HFFc6 (cell line): ENCODE data around the gene VPS52. TPM values are rescaled to one million over a fixed set of nuclear protein-coding genes. Genes with fewer than 3 reads are reported as not detected.

Source experiments
- DNase-seq: peaks from one replicate; pipeline ENCODE4 v3.0.0-alpha.2; 2018
- H3K27ac Mint-ChIP-seq: 2 replicates; pipeline ENCODE4 v1.8.0; 2020; ENCODE audit warnings: mild to moderate bottlenecking, mixed read lengths
- H3K27me3 Mint-ChIP-seq: 2 replicates; pipeline ENCODE4 v1.8.0; 2021; ENCODE audit warnings: mild to moderate bottlenecking, moderate library complexity, mixed read lengths; ENCODE audit not compliant: insufficient read depth
- H3K36me3 Mint-ChIP-seq: 2 replicates; pipeline ENCODE4 v1.8.0; 2021; ENCODE audit warnings: low read depth, mixed read lengths
- H3K4me1 Mint-ChIP-seq: 2 replicates; pipeline ENCODE4 v1.8.0; 2020; ENCODE audit warnings: low read depth, mixed read lengths
- H3K4me3 Mint-ChIP-seq: 2 replicates; pipeline ENCODE4 v1.8.0; 2020; ENCODE audit warnings: mild to moderate bottlenecking, moderate library complexity, mixed read lengths
- H3K9me3 Mint-ChIP-seq: 2 replicates; pipeline ENCODE4 v1.8.0; 2020; ENCODE audit warnings: mild to moderate bottlenecking, mixed read lengths
- total RNA-seq, 6 experiments: library from RNA; stranded (reverse); fragmentation: NEBNext Ultra II Directional; extraction: Animal tissue kit (Norgen Biotek cat#: 25700); gene quantifications; 2 replicates in 1 of 6; 3 replicates in 5 of 6; pipeline ENCODE4 v1.2.3, GENCODE V29; 2021
- TF ChIP-seq, protein P1 (sequence below): fragments of 200-600 bp; sonication (generic); IDR thresholded peaks from 2 replicates; pipeline ENCODE4 v1.5.0; 2021; ENCODE audit warnings: antibody characterized with exemption, mild to moderate bottlenecking

The VPS52 gene
- total RNA-seq, 6 experiments from 2014 or later = 35.7 to 51.4 (median 44.4) TPM

- peaks cover 59% of the 10 kb centered on the region for H3K36me3 Mint-ChIP-seq
- H3K9me3 Mint-ChIP-seq = no peaks in the 10 kb centered on the region
- peaks cover 8% of the 10 kb centered on the region for H3K27me3 Mint-ChIP-seq
- peak; percentile 52 for DNase-seq
- H3K4me1 Mint-ChIP-seq = peaks cover 65% of the 10 kb centered on the region
- peak overlapping the region; percentile 97 for H3K27ac Mint-ChIP-seq
- TF ChIP-seq, protein P1, sequence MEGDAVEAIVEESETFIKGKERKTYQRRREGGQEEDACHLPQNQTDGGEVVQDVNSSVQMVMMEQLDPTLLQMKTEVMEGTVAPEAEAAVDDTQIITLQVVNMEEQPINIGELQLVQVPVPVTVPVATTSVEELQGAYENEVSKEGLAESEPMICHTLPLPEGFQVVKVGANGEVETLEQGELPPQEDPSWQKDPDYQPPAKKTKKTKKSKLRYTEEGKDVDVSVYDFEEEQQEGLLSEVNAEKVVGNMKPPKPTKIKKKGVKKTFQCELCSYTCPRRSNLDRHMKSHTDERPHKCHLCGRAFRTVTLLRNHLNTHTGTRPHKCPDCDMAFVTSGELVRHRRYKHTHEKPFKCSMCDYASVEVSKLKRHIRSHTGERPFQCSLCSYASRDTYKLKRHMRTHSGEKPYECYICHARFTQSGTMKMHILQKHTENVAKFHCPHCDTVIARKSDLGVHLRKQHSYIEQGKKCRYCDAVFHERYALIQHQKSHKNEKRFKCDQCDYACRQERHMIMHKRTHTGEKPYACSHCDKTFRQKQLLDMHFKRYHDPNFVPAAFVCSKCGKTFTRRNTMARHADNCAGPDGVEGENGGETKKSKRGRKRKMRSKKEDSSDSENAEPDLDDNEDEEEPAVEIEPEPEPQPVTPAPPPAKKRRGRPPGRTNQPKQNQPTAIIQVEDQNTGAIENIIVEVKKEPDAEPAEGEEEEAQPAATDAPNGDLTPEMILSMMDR = peak; percentile 59
- H3K4me3 Mint-ChIP-seq = peak overlapping the region; percentile 81
Measured at GRCh38 chr6:33205191-33206026, 66.3 kb downstream of the VPS52 start.

DNA sequence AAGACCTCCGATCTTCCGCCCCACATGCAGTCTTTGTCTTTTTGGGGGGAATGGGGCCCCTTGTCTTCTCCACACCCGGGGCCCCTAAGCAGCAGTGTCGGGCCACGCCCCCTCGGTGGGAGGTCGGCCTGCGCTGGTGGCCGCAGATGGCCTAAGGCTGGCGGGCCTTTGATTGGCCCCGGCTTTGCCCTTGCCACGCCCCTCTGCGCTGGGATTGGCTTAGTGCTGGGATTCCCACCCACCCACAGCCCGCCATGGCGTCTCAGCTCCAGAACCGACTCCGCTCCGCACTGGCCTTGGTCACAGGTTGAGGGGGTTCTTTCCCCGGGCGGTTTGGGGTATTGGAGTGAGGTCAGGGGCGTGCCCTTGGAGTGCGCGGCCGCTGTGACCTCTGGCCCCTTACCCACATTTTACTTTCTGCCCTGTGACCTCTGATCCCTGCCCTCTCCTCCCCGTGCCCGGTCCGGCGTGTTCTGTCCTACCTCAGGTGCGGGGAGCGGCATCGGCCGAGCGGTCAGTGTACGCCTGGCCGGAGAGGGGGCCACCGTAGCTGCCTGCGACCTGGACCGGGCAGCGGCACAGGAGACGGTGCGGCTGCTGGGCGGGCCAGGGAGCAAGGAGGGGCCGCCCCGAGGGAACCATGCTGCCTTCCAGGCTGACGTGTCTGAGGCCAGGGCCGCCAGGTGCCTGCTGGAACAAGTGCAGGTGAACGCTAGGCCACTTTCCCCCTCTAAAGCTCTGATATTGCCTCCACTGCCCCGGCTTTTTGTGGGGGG lies 67.1 kb downstream of the VPS52 start, which contains the start of gene HSD17B8:
Gene HSD17B8 (plus strand): TSS at position 241 of the 776 bp plus-strand sequence. CDS start 14 bp downstream, at position 255.
- TF ChIP-seq, protein P1 = no peak
- H3K4me3 Mint-ChIP-seq = peak within 1 kb of the TSS; percentile 100
- H3K27me3 Mint-ChIP-seq = peaks cover 8% of the 10 kb centered on the region
- H3K9me3 Mint-ChIP-seq = no peaks in the 10 kb centered on the region
- peaks cover 63% of the 10 kb centered on the region for H3K4me1 Mint-ChIP-seq
- H3K36me3 Mint-ChIP-seq = peaks cover 52% of the 10 kb centered on the region
- peak within 1 kb of the TSS; percentile 97 for H3K27ac Mint-ChIP-seq
- peak; percentile 77 for DNase-seq

DNA sequence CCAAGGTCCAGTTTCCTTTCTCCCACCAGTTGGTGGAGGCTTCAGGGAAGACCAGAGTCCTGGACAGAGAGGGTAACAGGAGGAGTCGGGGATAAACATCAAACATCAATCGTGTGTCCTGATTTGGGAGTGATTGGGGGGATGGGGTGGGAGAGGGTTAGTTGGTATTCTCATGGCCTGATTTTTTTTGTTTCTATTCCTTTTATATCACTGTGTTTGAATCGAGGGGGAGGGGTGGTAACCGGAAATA lies 67.6 kb downstream of the VPS52 start:
- Mint-ChIP-seq H3K4me3 (peak overlapping the region; percentile 100), H3K27me3 (peaks cover 8% of the 10 kb centered on the region), H3K27ac (peak overlapping the region; percentile 66), H3K4me1 (peaks cover 62% of the 10 kb centered on the region), H3K9me3 (no peaks in the 10 kb centered on the region), H3K36me3 (peaks cover 47% of the 10 kb centered on the region)
- TF ChIP-seq, protein P1 = no peak
- no peak for DNase-seq

DNA sequence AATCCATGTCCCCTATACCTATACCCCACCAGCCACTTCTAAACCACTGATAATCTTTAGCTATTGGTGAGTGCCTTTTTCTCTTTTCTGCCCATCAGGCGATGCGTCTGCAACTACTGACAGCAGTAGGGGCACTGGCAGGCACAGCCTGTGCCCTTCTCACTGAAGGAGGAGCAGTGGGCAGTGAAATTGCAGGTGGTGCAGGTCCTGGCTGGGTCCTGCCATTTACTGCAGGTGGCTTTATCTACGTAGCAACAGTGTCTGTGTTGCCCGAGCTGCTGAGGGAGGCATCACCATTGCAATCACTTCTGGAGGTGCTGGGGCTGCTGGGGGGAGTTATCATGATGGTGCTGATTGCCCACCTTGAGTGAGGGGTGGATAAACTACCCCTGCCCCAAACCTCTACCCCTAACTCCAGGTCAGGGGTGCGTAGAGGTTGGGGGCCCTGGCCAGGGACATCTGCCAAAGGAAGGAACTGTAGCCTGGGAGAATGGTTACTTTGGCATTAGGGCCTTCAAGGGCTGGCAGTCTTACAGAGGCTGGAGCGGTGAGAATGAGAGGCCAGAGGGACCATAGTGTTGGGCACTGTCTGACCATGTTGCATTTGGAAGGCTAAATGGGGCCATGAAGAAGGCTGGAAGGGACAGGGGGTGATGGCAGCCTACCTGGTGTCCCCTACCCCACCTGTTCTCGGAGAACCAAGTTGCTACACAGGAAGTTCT lies 68.1 kb downstream of the VPS52 start:
- peaks cover 5% of the 10 kb centered on the region for H3K27me3 Mint-ChIP-seq
- no peaks in the 10 kb centered on the region for H3K9me3 Mint-ChIP-seq
- peak overlapping the region; percentile 100 for H3K4me3 Mint-ChIP-seq
- H3K27ac Mint-ChIP-seq = peak overlapping the region; percentile 100
- H3K36me3 Mint-ChIP-seq = peaks cover 48% of the 10 kb centered on the region
- TF ChIP-seq, protein P1 = no peak
- DNase-seq = no peak
- peaks cover 62% of the 10 kb centered on the region for H3K4me1 Mint-ChIP-seq

- Mint-ChIP-seq H3K9me3 (no peaks in the 10 kb centered on the region), H3K4me3 (peak overlapping the region; percentile 100), H3K36me3 (peaks cover 48% of the 10 kb centered on the region), H3K27me3 (peaks cover 3% of the 10 kb centered on the region), H3K4me1 (peaks cover 69% of the 10 kb centered on the region), H3K27ac (peak overlapping the region; percentile 100)
- TF ChIP-seq, protein P1 = no peak
- DNase-seq = no peak
Measured at GRCh38 chr6:33202799-33203198, 68.9 kb downstream of the VPS52 start.
